NK-92 treated with Interleukin-12 subunit alpha and Interleukin-12 subunit beta, amount 100 ng/mL, for 24 hours (cell line): ENCODE data around the gene STARD10.

ENCODE experiments used
- DNase-seq: peaks from one replicate; lab custom pipeline; 2025; lab: John Stamatoyannopoulos, UW

STARD10 gene

DNA sequence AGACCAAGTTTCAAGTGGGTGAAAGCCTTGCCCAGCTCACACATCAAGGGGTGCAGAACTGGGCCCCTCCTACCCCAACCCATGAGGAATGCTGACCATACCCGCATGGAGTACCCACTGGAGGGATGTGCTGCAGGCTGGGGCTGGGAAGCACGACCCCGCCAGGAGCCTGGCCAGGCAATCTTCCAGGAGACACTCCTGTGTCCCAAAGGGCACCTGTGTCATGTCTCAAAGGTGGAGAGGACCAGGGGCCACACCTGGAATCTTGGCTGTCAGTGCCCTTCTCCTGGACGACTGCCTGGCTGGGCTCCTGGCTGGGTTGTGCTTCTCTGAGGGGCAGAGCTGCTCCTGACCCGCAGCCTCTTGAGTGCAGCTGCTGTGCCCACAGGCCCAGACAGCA lies 48.3 kb downstream of the STARD10 start:
- DNase-seq = no peak

DNA sequence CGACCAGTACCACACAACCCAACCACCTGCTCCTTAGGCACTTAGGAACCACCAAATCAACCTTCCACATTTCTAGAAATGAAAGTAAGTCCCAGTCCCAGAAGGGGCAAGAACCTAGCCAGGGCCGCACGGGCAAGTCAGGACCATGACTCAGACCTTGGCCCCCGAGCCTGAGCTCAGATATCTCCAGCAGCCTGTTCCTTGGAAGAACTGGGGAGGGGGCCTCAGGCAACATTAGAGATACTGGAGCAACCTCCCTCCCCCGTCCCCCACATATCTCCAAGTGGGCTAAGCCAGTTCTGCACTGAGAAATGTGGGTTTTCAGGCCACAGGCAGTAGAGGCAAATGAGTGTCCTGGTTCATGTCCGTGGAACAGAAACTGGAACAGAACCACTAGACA lies 49.4 kb downstream of the STARD10 start:
- DNase-seq = no peak

DNA sequence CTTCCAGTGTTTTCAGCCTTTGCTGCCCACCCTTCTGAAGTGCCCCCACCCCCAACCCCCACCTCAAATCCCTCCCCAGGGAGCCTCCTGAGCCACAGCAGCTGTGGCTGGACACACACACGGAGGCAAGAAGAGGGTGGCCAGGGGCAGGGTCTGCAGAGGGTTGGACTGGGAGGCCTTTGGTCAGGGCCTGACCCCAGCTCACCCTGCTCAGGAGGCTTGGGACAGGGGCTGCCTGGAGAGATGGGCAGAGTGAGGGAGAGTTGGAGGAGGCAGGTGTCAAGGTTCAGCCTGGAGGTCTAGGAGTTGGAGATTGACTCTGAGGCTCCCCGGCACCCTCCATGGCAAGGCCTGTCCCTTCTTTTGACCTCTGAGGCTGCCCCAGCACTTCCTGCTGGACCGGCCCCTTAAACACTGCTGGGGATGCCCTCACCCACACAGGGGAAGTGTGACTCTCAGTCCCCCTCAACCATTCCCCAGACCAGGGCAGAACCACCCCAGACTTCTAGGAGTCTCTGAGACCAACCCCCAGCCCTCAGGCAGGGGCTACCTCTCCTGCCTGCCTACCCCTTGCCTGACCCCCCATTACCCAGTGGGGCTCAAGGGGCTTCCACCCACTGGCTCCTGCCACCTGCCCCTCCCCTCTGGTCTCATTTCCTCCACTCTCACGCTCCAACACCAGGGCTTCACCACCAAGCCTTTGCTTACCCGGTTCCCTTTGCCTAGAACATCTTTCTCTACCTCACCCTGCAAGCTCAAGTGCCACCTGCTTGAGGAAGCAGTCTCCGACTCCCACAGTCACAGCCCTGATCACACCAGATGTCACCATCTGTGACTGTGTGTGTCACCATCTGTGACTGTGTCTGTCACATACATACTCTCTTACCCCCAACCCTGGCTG lies 50.3 kb downstream of the STARD10 start:
- DNase-seq = no peak

DNA sequence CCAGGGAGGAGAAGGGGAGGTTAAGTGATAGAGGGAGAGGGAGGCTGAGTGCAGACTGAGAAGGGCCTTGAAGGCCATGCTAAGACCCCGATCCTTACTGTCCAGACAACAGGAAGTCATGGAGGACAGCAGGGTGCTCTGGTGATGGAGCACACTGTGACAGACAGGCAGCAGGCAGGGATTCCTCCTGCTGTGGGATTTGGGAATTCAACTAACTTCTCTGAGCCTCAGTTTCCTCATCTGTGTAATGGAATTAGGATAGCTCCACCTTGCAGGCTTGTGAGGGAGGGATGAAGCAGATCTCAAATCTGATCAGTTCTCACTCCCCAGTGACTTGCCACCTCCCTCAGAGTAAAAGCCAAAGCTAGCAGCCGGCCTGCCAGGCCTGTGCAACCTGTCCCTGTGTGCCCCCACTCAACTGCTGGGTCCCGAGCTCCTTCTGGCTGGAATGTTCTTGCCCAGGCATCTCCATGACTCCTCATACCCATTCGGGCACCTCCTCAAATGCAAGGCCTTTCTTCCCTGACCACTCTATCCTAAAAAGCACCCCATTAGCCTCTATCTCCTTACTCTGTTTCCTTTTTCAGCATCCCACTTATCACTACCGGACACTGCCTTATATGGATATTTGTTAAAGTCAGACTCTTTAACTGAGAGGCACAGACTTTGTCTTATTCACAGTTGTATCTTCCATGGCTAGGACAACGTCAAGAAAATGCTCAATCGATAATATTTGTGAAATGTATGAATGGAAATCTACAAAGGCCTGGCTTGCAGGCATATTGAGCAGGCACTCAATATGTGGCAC lies 51.1 kb downstream of the STARD10 start:
- no peak for DNase-seq

DNA sequence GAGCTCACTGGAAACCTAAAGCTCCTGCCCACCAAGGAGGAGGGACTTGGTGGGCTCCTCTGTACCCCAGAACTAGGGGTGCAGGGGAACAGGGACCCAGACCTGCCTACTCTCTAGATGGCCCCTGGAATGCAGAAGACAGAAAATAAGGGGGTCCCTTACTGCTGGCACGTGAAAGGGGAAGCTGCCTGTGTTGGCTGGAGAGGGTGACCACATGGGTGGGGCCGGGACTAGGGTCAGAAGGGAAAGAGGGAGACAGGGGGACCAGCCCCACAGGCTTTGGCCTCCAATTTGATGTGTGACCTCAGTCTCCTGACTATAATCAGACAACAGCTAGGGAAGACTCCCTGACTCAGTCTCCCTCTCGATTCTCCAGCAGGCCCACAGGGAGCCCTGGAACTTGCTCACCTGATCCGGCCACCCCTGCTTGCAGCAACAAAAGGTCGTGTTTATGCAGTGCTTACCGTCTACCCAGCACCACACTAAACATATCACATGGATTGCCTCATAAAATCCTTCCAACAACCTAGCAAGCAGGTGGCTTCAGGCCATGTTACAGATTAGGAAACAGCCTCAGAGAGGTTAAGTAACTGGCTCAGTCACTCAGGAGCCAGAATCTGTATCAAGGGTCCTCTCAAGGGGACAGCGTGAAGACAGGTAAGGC lies 51.9 kb downstream of the STARD10 start:
- DNase-seq = no peak

DNA sequence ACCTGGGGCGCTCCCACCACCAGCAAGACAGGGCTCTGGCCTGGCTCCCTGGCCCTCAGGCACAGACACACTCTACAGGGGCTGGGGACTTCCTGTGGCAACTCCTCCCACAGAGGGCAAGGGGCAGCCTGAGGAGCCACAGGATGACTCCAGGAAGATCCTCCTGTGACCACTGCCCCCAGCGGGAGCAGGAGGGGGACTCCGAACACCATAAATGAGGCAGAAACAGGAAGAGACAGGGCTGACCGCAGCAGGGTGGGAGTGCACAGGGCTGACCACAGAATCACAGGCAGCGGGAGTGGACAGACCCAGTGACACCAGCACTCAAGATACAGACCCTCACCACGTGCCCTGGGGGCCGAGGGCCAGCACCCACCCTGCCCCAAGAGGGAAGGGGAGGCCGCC lies 52.4 kb downstream of the STARD10 start:
- DNase-seq = no peak

DNA sequence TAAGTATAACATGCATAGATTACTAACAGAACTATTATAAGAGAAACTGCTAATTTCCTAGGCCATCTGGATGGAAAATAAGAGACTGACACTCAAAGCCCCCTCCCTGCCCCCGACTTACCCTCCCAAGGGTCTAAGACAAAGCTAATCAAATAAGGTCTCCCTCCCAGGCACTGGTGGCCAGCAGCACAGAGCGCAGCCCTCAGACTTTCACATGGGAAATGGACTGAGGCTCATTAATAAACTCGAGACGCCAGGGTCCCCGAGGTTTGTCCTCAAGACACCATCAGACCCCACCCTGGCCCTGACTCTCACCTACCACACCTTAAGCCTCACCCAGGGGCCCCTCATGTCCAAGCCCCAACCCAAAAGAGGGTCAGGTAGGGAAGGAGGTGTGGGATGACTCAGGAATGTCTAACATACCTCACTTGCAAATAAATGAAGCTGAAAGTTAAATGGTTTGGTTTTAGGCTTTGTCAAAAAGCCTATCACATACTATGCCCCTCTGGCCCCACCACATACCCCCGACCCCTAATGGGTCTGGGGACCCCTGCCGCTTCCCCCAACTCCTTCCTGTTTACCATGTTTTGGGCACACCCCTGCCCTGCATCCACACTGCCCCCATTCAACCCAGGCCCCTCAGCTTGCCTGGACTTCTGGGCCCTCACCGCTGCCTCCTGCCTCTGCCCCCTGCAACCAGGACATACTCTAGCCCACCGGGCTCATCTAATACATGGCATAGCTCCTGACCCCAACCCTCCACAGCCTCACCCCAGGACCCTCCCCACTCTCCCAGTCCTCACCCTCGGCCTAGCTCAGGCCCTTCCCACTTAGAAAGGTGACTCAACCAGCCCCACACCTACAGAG lies 53.1 kb downstream of the STARD10 start:
- no peak for DNase-seq

DNA sequence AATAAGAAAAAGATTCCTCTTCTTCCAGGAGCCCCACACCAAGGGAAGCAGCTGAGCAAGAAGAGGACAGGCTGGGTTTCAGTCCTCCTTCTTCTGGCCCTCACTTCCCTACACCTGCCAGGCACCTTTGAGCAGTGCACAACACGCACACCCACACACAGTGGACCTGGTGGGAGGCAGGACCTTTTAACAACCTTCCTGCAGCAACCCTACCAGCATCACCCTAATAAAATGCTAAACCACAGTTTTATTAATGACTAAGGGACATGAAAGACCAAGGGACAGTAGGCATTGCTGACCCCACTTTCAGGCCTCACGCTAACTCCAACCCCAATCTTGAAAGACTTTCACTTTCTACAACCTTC lies 53.8 kb downstream of the STARD10 start:
- DNase-seq = no peak

DNA sequence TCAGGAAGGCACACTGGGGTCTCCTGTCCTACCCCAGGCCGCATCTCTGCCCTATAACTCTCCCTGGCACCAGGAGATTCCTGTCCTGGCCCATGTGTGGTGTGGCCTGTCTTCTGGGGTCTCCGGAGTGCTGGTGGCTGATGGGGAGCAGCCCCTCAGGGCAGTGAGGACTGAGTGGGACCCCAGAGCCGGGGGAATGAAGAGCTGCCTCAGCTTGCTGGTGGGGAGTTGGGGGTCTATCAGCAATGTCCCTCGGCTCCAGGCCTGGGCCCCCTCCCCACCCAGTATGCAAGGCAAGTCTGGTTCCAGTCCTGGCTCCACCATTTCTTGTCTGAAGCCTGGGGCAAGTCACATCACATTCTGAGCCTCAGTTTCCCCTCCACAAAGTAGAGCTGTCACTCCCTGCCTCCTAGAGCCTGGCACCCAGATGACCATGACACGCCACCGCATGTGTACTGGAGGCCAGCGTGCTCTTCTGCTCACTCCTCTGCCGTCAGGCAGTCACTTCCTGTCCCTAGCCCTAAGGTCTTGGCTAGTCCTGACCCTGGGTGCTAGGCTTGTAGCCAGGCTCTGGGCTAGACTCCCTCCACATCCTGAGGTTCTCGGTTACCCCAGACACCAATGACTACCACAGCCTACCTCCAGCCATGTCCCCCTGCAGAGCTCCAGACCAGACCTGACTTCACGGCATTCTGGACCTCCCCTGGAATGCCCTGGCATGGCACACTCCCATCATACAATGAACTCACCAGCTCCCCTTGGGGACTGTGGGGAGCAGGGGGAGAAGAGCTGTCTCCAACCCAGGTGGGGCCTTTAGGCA lies 54.4 kb downstream of the STARD10 start:
- DNase-seq = no peak

DNA sequence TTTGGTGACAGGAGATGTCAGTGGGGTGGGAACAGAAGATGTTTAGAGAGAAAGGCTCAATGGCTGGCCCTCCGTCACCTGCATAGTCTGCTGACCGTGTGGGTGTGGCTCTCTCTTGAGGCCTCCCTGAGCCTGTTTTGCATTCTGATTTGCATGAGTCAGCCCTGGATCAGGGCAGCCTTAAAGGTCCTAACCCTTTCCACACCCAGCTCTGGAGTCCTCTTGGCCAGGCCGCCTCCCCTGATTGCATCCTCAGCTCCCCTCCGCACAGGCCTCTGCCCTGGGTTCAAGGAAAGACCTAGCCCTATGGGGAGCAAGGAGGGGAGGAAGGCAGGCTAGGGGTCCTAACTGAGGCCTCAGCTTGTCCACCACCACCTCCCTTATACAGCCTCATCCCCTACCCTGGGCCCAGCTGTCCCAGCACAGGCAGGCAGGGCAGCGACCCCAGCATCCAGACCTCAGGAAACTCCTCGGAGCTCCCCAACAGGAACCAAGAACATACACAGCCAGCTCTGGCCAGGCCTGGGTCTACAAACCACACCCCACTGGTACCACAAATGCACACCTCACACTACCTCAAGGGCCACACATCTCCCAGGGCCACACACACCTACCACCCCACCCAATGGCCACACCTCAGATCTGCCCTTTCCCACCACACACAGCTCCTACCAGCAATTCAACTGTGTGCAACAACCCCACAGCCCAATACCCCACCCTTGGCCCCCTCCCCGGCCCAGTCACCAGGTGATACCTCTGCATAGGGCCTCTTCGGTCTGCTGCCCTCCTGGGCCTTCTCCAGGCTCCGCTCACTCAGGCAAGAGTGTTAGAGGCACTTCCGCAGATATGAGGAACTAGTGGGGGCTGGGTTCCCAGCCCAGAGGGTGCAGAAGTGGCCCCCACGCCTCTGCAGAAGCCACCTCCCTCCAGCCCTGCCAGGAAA lies 55.4 kb downstream of the STARD10 start:
- DNase-seq = no peak

DNA sequence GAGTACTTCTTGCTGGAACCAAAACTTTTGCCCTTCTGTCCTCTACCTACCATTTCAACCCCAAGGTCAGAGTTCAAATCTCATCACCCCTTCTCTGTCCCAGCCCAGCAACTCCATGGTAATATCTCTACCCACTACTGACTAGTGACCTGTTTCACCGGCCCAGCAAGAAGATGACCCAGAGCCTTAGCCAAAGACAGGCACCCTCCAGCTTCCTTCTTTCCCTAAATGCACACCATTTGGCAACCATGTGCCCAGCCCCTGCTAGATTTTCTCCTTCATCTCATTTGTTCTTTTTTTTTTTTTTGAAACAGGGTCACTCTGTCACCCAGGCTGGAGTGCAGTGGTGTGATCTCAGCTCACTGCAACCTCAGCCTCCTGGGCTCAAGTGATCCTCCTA lies 56.5 kb downstream of the STARD10 start:
- DNase-seq = no peak

DNA sequence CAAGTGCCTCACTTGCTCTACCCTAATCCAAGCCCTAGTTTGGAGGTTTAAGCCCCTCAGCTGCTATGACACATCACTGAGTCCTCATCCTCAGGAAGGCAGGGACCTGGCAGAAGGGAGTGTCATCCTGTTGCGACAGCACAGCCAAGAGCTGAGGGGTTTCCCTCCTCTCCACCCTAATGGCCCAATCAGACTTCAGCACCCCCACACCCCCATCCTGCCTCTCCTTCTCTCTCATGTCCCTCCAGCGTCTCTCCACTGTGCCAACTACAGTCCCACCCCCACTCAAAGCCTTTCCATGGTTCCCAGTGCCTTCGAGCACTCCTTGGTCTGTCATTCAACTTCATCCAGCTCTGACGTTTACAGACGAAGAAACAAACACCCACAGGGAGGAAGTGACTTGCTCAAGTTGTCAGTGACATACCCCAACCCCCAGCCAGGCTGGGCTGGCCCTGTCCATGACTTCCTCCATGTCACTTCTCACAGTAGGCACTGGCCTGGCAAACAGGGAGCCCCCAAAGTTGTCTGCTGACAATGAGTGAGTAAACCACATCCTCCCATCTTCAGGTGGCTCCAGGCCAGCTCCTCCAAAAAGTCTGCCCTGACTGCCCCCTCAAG lies 57.3 kb downstream of the STARD10 start:
- peak; percentile 80 for DNase-seq

DNA sequence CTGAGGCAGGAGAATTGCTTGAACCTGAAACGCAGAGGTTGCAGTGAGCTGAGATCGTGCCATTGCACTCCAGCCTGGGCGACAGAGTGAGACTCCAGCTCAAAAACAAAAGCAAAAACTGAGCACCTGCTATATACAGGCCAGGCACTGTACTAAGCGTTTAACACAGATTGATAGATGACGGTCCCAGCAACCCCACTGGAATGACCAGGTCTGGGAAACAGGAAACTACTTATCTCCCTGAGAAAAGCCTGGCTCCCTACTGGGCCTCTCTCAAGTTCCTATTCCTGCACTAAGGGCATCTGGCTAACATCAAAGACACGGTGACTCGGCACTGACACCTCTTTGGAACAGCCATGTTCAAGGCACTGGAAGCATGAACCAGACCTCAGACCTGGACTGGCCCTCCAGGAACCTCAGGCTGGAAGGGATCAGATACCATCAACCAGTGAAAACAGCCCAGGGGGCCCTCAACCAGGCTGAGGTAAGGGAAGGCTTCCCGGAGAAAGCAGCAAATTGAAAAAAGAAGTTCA lies 58.3 kb downstream of the STARD10 start:
- no peak for DNase-seq

DNA sequence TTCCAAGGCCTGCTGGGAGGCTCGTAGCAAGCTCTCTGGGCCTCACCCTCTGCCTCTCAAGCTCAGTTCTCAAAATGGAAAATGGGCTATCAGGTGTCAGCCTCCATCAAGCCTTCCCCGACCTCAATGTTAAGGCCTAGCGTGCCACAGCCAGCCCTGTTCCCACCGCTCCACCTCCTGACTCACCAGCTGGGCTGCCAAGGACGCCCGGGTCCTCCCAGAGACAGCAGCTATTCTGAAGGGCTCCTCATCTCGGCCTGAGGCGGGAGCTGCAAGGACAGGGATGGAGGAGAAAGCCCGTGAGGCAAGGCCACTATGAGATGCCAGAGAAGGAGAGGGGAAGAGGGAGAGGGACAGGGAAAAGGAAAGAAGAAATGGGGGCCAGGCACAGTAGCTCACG lies 61.5 kb downstream of the STARD10 start:
- DNase-seq = no peak

DNA sequence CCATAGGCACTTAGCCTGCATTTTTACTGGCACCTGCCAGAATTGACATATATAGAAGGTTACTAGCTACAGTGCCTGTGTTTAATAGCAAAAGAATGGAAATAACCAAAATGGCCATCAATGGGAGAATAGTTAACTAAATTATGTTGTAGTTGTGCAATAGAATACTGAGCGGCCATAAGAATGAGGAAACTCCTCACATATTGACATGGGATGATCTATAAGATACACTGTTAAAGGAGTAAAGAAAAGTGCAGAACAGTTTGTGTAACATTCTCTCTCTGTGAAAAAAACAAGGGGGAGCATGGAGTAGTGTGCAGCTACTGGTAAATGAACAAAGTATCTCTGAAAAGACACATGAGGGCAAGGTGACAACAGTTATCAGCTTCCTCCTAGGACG lies 63.1 kb downstream of the STARD10 start:
- DNase-seq = no peak

DNA sequence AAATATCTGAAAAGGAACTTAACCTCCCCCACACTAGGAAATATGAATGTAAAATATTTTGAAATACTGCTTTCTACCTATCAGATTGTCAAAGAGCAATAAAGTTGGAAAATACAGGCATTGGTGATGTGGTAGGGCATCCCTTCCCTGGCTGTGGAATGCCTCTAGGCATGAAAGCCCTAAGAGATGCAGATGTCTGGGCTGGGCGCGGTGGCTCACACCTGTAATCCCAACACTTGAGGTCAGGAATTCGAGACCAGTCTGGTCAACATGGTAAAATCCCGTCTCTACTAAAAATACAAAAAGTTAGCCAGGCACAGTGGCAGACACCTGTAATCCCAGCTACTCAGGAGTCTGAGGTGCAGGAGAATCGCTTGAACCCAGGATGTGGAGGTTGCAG lies 63.6 kb downstream of the STARD10 start:
- no peak for DNase-seq

DNA sequence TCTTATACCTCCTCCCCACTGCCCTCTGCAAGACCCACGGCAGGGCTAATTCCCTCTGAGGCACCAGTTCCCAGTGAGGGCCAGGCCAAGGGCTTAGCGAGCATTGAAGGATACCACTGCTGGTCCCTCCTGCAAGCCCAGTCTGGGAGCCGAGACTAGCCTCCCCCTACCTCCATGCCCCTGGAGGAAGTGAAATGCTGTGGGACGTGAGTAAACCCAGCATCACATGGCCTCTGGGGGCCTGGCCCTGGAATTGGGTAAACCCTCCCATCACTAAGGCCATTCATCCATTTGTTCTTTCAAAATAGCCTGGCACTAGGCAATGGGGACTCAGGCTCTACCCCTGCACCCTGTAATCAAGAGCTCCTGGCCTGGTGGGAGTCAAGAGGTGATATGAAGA lies 66.3 kb downstream of the STARD10 start:
- no peak for DNase-seq

DNA sequence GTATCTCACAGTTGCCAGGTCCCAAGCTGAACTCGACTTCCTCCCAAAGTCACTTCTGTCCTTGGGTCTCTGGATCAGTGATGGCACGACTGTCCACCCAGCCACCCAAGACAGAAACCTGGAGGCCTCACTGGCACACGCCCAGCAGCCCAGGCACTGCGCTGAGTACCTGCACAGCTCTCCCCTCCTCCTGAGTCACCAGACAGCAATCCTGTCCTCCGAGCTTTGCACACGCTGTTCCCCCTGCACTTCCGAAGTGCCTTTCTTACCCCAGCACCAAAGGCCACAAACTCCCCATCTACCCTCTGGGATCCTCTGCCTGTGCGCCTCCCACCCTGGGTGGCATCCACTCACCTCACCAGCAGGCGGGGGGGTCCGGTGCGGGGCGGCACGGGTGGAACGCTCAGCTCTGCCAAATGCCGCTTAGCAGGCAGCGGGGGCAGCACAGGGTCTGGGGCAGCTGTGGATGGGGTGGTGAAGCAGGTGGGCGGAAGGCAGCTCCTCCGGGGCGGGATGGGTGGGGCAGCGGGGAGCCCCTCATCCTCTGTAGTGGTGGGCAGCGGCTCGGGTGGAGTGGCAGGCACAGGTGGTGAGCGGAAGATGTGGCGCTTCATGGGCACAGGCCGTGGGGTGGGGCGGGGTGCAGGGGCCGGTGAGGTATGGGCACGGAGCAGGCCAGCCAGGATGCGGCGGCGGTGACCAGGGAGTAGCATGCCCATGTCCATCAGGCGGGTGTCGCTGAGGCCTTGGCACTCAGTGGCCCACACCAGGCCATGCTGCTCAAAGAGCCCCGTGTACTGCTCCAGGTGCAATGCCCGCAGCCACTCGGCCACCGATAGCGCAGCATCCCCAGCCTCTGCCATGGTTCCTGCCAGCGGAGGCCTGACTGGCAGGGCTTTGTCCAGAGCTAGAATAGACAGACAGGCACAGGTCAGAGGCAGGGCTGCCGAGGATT lies 67.3 kb downstream of the STARD10 start:
- no peak for DNase-seq
